OCI-LY1 (cell line): Measurements from ENCODE around the gene GALNT1.

Source experiments
- EZH2 ChIP-seq: fragments of 200-600 bp; sonication (generic), shearing (Covaris generic); IDR thresholded peaks from 2 replicates; pipeline ENCODE4 v1.8.0; 2017; ENCODE audit warnings: borderline replicate concordance, mixed run types, mild to moderate bottlenecking, antibody characterized with exemption, low read length, moderate library complexity, mixed read lengths
- TF ChIP-seq, protein P1 (sequence below): fragments of 200-600 bp; sonication (generic), shearing (Covaris generic); IDR thresholded peaks from 2 replicates; pipeline ENCODE4 v1.5.1; 2017; ENCODE audit warnings: mild to moderate bottlenecking, antibody characterized with exemption, low read length, moderate library complexity, mixed read lengths

DNA sequence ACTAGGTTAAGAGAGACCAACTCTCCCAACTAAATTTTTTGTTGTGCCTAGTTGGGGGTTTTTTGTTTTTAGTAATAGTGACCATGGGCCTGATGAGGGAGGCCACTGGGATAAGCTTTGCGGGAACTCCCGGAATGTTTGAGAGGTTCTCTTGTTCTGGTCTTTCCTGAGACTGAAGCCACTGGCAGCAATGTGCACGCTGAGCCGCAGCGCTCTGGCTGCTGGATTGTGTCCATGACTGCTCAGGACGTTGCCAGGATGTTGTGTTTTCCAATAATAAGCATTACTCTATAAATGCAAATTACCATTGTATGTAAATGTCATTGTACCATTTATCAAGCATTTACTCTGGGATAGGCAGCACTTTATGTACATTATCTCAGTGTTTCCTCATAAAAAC is 126.1 kb downstream of the GALNT1 start:
- TF ChIP-seq, protein P1, sequence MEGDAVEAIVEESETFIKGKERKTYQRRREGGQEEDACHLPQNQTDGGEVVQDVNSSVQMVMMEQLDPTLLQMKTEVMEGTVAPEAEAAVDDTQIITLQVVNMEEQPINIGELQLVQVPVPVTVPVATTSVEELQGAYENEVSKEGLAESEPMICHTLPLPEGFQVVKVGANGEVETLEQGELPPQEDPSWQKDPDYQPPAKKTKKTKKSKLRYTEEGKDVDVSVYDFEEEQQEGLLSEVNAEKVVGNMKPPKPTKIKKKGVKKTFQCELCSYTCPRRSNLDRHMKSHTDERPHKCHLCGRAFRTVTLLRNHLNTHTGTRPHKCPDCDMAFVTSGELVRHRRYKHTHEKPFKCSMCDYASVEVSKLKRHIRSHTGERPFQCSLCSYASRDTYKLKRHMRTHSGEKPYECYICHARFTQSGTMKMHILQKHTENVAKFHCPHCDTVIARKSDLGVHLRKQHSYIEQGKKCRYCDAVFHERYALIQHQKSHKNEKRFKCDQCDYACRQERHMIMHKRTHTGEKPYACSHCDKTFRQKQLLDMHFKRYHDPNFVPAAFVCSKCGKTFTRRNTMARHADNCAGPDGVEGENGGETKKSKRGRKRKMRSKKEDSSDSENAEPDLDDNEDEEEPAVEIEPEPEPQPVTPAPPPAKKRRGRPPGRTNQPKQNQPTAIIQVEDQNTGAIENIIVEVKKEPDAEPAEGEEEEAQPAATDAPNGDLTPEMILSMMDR = no peak
- no peak for TF ChIP-seq EZH2
